Measurements from ENCODE around the gene PRKD1.

- TF ChIP-seq CTCF (IDR thresholded peaks at IDR 0.05; ENCODE audit: low read depth, low read length, poor library complexity, severe bottlenecking): no peak
- TF ChIP-seq EZH2phosphoT487 (IDR thresholded peaks at IDR 0.05; ENCODE audit: borderline replicate concordance, low read length): no peak
Observed at GRCh38 chr14:29681316-29681715, 246.3 kb downstream of the PRKD1 start.
